NT2/D1 (cell line): ENCODE data around the gene CLUH.

ENCODE experiments used
- DNase-seq: peaks from one replicate; pipeline ENCODE4 v3.0.0-alpha.2; 2011; ENCODE audit warnings: low read depth, low spot score
- H3K27me3 ChIP-seq: 2 replicates; pipeline ENCODE4 v1.6.0; 2011; ENCODE audit warnings: mild to moderate bottlenecking; ENCODE audit not compliant: insufficient read length, insufficient read depth
- H3K36me3 ChIP-seq: 2 replicates; pipeline ENCODE4 v1.6.1; 2011; ENCODE audit warnings: mild to moderate bottlenecking, low read length, mixed read lengths; ENCODE audit not compliant: insufficient read depth, insufficient read length
- H3K4me1 ChIP-seq: 2 replicates; pipeline ENCODE4 v1.5.1; 2011; ENCODE audit not compliant: insufficient read depth, insufficient read length
- H3K4me3 ChIP-seq: 2 replicates; pipeline ENCODE4 v1.5.1; 2011; ENCODE audit warnings: low read depth; ENCODE audit not compliant: insufficient read length
- H3K9ac ChIP-seq: 2 replicates; pipeline ENCODE4 v1.6.0; 2011; ENCODE audit warnings: low read depth; ENCODE audit not compliant: insufficient read length
- H3K9me3 ChIP-seq: 2 replicates; pipeline ENCODE4 v1.5.1; 2011; ENCODE audit warnings: mild to moderate bottlenecking, low read length; ENCODE audit not compliant: insufficient read depth
- SUZ12 ChIP-seq: IDR thresholded peaks from 2 replicates; pipeline ENCODE4 v1.6.1; 2011; ENCODE audit not compliant: insufficient read length, insufficient read depth; ENCODE audit errors: extremely low read depth
- YY1 ChIP-seq: IDR thresholded peaks from 2 replicates; pipeline ENCODE4 v1.6.1; 2011; ENCODE audit not compliant: insufficient read length, insufficient read depth
- ZNF274 ChIP-seq: IDR thresholded peaks from 2 replicates; pipeline ENCODE4 v1.6.1; 2011; ENCODE audit warnings: mild to moderate bottlenecking, low read depth, low read length

CLUH gene

DNA sequence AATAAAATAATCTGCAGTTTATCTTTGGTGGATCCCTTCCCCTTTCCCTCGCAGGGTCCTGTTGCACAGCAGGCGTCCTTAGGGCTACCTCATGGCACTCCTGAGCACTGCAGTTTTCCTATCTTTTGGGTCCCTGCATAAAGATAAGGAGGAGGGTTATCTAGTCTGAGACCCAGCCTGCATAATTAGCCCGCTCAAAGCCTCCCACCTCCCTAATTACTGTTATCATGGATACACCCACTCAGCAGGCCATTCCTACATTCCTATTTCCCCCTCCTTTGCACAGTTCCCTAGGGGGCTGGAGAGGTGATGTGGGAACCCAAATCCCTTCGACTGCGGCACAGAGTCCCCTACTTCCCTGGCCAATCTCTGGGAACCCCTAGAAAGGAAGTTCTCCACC is 5.1 kb upstream of the CLUH start:
- H3K9ac ChIP-seq, result no peak overlapping the region
- H3K4me1 ChIP-seq, result peaks cover 10% of the 10 kb centered on the region

DNA sequence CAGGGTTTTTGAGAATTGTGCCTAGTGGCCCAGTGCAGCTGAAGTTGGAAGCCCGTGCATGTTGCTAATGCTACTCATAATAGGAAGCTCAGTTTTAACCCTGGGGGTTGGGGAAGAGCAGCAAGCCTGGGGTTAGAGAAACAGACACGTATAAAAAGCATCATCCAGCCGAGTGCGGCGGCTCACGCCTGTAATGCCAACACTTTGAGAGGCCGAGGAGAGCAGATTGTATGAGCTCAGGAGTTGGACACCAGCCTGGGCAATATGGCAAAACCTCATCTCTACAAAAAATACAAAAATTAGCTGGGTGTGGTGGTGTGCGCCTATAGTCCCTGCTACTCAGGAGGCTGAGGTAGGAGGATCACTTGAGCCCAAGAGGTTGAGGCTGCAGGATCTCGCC is 2.3 kb upstream of the CLUH start:
- no peak for DNase-seq
- Histone ChIP-seq H3K27me3 (peaks cover 9% of the 10 kb centered on the region), H3K36me3 (peaks cover 3% of the 10 kb centered on the region), H3K9me3 (no peaks in the 10 kb centered on the region), H3K9ac (no peak overlapping the region), H3K4me3 (no peak overlapping the region), H3K4me1 (peaks cover 18% of the 10 kb centered on the region)
- TF ChIP-seq ZNF274 (no peak), YY1 (no peak), SUZ12 (no peak)

More for the DNA sequence above, 5.1 kb upstream of the CLUH start:
- Histone ChIP-seq H3K36me3 (no peaks in the 10 kb centered on the region), H3K9me3 (no peaks in the 10 kb centered on the region), H3K4me3 (no peak overlapping the region), H3K27me3 (no peaks in the 10 kb centered on the region)
- no peak for DNase-seq
- TF ChIP-seq SUZ12 (no peak), ZNF274 (no peak), YY1 (no peak)

DNA sequence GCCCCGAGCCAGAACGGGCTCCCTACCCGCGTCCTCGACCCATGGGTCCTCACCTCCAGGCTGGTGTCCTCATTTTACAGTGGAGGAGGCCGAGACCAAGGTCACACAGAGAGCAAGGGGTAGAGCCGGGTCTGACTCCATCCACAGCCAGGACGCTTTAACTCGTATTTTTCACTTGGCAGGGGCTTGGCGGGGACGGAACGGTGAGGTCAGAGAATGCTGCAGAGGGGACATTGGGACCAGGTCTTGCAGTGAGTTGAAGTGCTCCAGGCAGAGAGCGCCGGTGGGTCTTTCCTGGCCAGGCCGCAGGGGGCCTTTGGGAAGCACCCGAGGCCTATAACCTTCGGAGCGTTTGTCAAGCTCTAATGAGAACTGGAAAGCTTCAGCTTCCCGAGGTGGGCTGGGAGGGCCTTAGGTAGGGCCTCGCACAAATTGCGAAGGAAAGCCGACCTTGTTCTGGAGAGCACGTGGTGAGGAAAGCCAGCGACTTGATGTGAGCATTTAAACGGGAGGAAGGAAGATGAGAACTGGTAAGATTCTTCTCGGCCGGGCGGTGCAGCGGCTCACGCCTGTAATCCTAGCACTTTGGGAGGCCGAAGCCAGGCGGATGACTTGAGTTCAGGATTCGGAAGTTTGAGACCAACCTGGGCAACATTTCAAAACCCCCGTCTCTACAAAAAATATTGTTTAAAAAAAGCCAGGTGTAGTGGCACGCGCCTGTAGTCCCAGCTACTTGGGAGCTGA is 908 bp upstream of the CLUH start:
- no peaks in the 10 kb centered on the region for H3K9me3 ChIP-seq
- peaks cover 9% of the 10 kb centered on the region for H3K27me3 ChIP-seq
- H3K9ac ChIP-seq, result peak overlapping the region; percentile 72
- peaks cover 24% of the 10 kb centered on the region for H3K4me1 ChIP-seq
- DNase-seq, result no peak
- peak overlapping the region; percentile 72 for H3K4me3 ChIP-seq
- TF ChIP-seq SUZ12 (no peak), YY1 (no peak)
- H3K36me3 ChIP-seq, result peaks cover 8% of the 10 kb centered on the region

- H3K9me3 ChIP-seq, result no peaks in the 10 kb centered on the region
- DNase-seq, result no peak
- peak overlapping the region; percentile 72 for H3K4me3 ChIP-seq
- H3K36me3 ChIP-seq, result peaks cover 10% of the 10 kb centered on the region
- peak overlapping the region; percentile 89 for H3K9ac ChIP-seq
- peaks cover 29% of the 10 kb centered on the region for H3K4me1 ChIP-seq
- peaks cover 9% of the 10 kb centered on the region for H3K27me3 ChIP-seq
- no peak for TF ChIP-seq YY1
- no peak for TF ChIP-seq SUZ12
- TF ChIP-seq ZNF274, result no peak
These were observed 559 bp downstream of the CLUH start for GRCh38 chr17:2710803-2711607.

DNA sequence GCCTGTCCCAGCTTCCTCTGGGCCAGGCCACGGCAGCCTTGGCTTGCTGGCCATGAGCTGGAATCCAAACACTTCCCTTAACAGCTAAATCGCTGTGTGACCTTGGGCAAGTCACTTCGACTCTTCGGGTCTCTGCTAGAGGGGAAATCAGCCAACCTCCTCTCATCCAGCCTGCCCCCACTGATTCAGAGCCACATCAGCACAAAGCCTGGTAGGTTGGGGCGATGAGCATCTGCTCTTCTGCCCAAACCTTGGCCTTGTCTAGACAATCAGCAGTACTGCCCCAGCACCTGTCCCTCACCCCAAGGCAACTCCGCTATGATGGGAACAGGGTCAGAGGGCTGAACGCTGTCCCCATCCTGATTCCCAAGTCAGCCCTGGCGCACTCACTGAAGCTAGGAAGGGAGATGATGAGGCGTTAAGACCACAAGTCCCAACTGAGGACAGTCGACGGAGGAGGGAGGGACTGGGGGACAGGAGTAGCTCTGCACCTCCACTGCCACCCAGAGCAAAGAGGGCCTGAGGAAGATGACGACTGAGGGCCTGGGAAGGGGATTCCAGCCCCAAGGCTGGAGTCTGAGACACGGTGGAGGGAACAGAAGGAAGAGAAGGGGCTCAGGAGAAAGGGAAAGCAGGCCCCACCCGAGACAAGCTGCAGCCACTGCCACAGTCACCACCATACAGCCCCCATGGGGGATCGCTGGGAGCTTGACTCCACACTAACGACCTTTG is 1.3 kb downstream of the CLUH start:
- Histone ChIP-seq H3K4me1 (peaks cover 29% of the 10 kb centered on the region), H3K27me3 (peaks cover 9% of the 10 kb centered on the region), H3K9ac (peak overlapping the region; percentile 89), H3K36me3 (peaks cover 10% of the 10 kb centered on the region), H3K4me3 (peak overlapping the region; percentile 72), H3K9me3 (no peaks in the 10 kb centered on the region)
- no peak for TF ChIP-seq SUZ12
- TF ChIP-seq YY1, result no peak
- no peak for TF ChIP-seq ZNF274
- DNase-seq, result no peak

GRCh38 chr17:2709183-2709661 is 2.3 kb downstream of the CLUH start:
- Histone ChIP-seq H3K9me3 (no peaks in the 10 kb centered on the region), H3K9ac (peak overlapping the region; percentile 21), H3K4me1 (peaks cover 34% of the 10 kb centered on the region), H3K36me3 (peaks cover 15% of the 10 kb centered on the region), H3K27me3 (peaks cover 9% of the 10 kb centered on the region), H3K4me3 (no peak overlapping the region)
- DNase-seq, result no peak
- TF ChIP-seq YY1 (no peak), ZNF274 (no peak), SUZ12 (no peak)
